H1 (cell line): Measurements from ENCODE around the gene TCAP.

Experiments
- BACH1 ChIP-seq: IDR thresholded peaks from 2 replicates; pipeline ENCODE4 v1.6.1; 2012; ENCODE audit warnings: low read length, improper control_type of control experiment
- EGR1 ChIP-seq: IDR thresholded peaks from 2 replicates; pipeline ENCODE4 v1.6.1; 2011; ENCODE audit warnings: low read depth, low read length, borderline replicate concordance
- EP300 ChIP-seq, 2 experiments: IDR thresholded peaks; 1 replicate in 1 of 2; 2 replicates in 1 of 2; pipeline ENCODE4 v1.6.1; 2011 to 2012; ENCODE audit warnings: low read depth in 2 of 2, low read length in 2 of 2, mild to moderate bottlenecking in 2 of 2, borderline replicate concordance in 1 of 2, inconsistent platforms in 1 of 2, moderate library complexity in 1 of 2
- EZH2 ChIP-seq: fragments of 200-600 bp; sonication (generic); IDR thresholded peaks from 2 replicates; pipeline ENCODE4 v1.7.1; 2012; ENCODE audit warnings: low read depth, mild to moderate bottlenecking, moderate library complexity, low read length, inconsistent platforms; ENCODE audit not compliant: severe bottlenecking
- JUN ChIP-seq: IDR thresholded peaks from 2 replicates; pipeline ENCODE4 v1.6.1; 2011; ENCODE audit warnings: low read depth, mild to moderate bottlenecking, improper control_type of control experiment, low read length
- JUND ChIP-seq: IDR thresholded peaks from 2 replicates; pipeline ENCODE4 v1.6.1; 2011; ENCODE audit warnings: mild to moderate bottlenecking, improper control_type of control experiment, low read length
- KDM5A ChIP-seq: fragments of 200-600 bp; IDR thresholded peaks from 2 replicates; pipeline ENCODE4 v1.7.1; 2012; ENCODE audit warnings: mild to moderate bottlenecking, low read length, inconsistent platforms, mixed read lengths
- POLR2A ChIP-seq, 2 experiments: IDR thresholded peaks; 1 replicate in 1 of 2; 2 replicates in 1 of 2; pipeline ENCODE4 v1.6.1; 2011; ENCODE audit warnings: low read depth in 2 of 2, low read length in 2 of 2, mild to moderate bottlenecking in 2 of 2; ENCODE audit errors: control extremely low read depth in 1 of 2
- RBBP5 ChIP-seq: IDR thresholded peaks from 2 replicates; pipeline ENCODE4 v1.7.1; 2012; ENCODE audit warnings: low read depth, mild to moderate bottlenecking, inconsistent platforms, low read length, moderate library complexity, borderline replicate concordance
- RFX5 ChIP-seq: IDR thresholded peaks from 2 replicates; pipeline ENCODE4 v1.6.1; 2011; ENCODE audit warnings: low read depth, low read length, improper control_type of control experiment, borderline replicate concordance
- TAF1 ChIP-seq: IDR thresholded peaks from 2 replicates; pipeline ENCODE4 v1.6.1; 2011; ENCODE audit warnings: mild to moderate bottlenecking, low read depth, low read length
- YY1 ChIP-seq: IDR thresholded peaks from 2 replicates; pipeline ENCODE4 v1.6.1; 2011; ENCODE audit warnings: low read depth, mild to moderate bottlenecking, low read length
- TF ChIP-seq, protein P1 (sequence below), 3 experiments: IDR thresholded peaks; 1 replicate in 2 of 3; 2 replicates in 1 of 3; pipeline versions ENCODE4 v1.5.1 to v1.6.1; 2011; ENCODE audit warnings: low read length in 3 of 3, mild to moderate bottlenecking in 3 of 3, inconsistent platforms in 2 of 3, low read depth in 1 of 3, moderate library complexity in 1 of 3; ENCODE audit not compliant: insufficient read depth in 1 of 3; ENCODE audit errors: control extremely low read depth in 1 of 3

GRCh38 chr17:39674702-39675389, 9.7 kb downstream of the TCAP start:
- no peak for TF ChIP-seq JUN
- TF ChIP-seq BACH1 = no peak
- TF ChIP-seq JUND = no peak
- no peak for TF ChIP-seq RFX5
- TF ChIP-seq, protein P1, sequence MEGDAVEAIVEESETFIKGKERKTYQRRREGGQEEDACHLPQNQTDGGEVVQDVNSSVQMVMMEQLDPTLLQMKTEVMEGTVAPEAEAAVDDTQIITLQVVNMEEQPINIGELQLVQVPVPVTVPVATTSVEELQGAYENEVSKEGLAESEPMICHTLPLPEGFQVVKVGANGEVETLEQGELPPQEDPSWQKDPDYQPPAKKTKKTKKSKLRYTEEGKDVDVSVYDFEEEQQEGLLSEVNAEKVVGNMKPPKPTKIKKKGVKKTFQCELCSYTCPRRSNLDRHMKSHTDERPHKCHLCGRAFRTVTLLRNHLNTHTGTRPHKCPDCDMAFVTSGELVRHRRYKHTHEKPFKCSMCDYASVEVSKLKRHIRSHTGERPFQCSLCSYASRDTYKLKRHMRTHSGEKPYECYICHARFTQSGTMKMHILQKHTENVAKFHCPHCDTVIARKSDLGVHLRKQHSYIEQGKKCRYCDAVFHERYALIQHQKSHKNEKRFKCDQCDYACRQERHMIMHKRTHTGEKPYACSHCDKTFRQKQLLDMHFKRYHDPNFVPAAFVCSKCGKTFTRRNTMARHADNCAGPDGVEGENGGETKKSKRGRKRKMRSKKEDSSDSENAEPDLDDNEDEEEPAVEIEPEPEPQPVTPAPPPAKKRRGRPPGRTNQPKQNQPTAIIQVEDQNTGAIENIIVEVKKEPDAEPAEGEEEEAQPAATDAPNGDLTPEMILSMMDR (IDR thresholded peaks at IDR 0.05; ENCODE audit: control extremely low read depth in 1 of 3, insufficient read depth in 1 of 3, low read depth in 1 of 3, low read length in 3 of 3) = no peak
- no peak for TF ChIP-seq EGR1
- no peak for TF ChIP-seq EP300 (IDR thresholded peaks at IDR 0.05; ENCODE audit: borderline replicate concordance in 1 of 2, low read depth in 2 of 2, low read length in 2 of 2)
- TF ChIP-seq RBBP5 = no peak
- TF ChIP-seq TAF1 = no peak
- TF ChIP-seq POLR2A (IDR thresholded peaks at IDR 0.05; ENCODE audit: control extremely low read depth in 1 of 2, low read depth in 2 of 2, low read length in 2 of 2) = no peak
- no peak for TF ChIP-seq EZH2
- no peak for TF ChIP-seq YY1
- TF ChIP-seq KDM5A = no peak
